ENCODE data around the gene CCDC88C. TPM values are rescaled to one million over a fixed set of nuclear protein-coding genes. Genes with fewer than 3 reads are reported as not detected.

The CCDC88C gene
- total RNA-seq, 1 donor = 77.3 TPM

DNA sequence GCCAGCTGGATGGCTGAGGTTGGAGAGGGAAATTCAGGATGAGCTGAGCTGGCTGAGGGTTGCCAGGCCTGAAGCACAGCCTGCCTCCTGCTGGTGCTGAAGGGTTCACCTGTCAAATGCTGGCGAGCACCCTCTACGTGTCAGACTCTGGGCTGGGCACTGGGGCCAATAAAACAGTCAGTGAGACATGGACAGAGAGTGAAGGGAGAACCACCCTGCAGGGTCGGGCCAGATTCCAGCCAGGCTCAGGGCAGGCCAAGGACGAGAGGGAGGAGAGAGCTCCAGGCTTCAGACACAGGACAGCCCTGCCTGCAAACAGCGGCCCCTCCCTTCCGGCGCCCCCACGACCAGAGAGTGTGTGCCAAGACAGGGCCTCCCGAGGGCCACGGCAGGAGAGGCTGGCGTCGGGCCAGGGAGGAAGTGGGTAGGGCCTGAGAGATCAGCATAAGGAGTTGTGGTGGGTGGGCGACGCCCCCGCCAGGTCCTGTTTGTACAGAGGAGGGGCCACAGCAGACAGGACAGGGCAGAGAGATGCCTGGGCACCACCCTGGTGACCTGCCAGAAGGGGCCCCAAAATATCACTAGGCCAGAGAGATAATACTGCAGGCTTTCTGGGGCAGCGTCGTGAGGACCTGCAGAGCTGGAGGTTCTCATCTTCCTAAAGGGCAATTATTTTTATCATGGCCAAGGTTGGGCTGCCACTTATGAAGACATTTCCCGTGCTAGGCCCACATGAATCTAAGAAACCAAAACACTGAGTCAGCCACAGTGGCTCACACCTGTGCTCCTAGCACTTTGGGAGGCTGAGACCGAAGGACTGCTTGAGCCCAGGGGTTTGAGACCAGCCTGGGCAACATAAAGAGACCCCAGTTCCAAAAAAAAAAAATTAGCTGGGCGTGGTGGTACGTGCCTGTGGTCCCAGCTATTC, 100.0 kb downstream of the CCDC88C start:
- peak; percentile 30 to 88 (median 70) for DNase-seq (ENCODE audit: low read depth in 2 of 3, low spot score in 2 of 3)

DNA sequence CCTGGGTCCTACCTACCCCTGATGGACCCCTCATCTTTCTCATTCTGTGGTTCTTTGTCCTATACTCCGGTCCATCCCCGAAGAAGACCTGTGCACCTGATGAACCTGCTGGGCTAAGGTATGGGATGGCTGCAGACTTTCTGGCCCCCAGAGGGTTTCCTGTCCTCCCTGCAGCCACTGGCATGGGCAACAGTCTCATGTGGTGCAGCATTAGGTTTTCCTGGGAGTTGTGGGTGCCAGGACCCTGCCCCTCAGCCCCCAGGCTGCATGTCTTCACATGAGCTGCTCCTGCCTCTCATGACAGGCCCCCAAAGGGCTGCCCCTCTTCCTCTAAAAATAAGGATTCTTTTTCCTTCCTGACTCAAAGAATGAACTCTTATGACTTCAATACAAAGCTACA, 100.9 kb downstream of the CCDC88C start:
- no peak for DNase-seq (ENCODE audit: low read depth in 2 of 3, low spot score in 2 of 3)

DNA sequence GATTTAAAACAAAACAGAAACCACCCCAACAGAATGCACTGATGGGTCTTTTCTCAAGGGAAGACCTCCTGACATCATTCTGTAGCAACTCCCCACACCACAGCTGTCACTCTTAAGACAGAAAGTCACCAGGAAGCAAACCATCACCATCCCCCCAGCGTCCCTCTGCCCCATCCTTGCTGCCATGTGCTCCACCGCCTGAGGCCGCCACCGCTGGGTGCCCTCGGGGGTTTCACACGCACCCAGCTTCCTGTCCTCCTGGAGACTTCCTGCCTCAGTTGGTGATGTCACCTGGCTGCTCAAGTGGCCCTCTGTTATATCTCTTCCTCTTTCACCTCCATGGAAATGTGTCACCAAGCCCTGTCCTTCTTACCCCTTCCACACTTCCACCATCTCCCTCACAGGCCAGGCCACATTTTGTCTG, 101.8 kb downstream of the CCDC88C start:
- peak; percentile 58 to 70 (median 67) for DNase-seq (ENCODE audit: low read depth in 2 of 3, low spot score in 2 of 3)

DNA sequence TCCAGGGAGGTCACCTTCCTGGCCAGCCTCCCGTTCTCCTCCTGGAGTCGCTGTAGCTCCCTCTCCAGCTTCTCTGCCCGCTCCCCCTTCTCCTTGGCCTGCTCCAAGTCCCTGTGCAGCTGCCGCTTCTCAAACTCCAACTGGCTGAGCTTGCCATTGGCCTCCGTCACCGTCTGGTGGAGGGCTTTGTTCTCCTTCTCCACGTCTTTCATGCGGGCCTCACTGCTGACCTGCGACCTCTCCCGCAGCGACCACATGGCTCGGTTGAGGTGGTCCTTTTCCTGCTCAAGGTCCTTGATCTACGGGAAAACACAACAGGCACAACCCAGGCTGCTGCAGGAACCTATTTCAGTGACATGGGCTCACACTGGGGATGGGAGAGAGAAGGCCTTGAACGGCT, 103.8 kb downstream of the CCDC88C start:
- no peak for DNase-seq (ENCODE audit: low read depth in 2 of 3, low spot score in 2 of 3)

DNA sequence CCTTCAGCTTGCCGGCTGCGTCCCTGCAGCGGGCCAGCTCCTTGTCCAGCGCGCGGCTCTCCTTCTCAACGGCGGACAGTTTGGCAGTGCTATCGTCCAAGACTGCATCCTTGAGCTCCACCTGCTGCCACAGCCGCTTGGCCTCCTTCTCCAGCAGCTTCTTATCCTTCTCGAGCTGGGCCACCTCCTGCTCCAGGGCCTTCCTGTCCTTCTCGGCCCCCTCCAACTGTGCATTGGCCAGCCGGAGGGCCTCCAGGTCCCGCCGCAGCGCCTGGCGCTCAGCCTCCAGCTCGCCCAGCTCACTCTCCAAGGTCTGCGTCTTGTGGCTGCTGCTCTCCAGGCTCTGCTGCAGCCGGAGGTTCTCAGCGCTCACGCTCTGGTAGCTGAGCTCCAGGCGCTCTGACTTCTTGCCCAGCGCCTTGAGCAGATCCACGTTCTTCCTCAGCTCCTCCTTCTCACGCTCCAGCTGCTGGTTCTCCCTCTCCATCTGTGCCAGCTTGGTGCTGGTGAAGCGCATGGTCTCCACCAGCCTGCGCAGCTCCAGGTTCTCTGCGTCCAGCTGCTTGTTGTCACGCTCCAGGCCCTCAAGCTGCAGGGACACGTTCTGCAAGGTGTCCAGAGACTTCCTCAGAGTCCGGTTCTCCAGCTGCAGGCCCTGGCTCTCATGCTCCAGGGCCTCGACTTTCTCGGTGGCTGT, 104.3 kb downstream of the CCDC88C start:
- no peak for DNase-seq (ENCODE audit: low read depth in 2 of 3, low spot score in 2 of 3)

DNA sequence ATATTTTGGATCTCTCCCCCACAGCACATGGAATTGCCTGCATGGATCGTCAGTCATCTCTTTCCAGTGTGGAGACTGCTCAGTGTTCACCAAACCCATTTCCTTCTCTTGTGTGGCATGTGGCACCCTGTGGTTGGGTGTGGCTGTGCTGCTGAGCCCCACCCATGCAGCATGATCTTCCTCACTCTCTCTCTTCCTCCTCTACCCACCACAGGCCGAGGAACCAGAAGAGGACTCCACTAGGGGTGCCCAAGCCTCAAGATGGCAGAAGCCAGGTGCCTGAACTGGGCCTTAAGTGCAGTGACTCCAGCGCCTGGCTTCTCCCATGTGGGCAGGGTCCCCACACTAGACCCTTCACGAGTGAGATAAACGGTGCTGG, 106.3 kb downstream of the CCDC88C start:
- DNase-seq (ENCODE audit: low read depth in 2 of 3, low spot score in 2 of 3) = no peak

DNA sequence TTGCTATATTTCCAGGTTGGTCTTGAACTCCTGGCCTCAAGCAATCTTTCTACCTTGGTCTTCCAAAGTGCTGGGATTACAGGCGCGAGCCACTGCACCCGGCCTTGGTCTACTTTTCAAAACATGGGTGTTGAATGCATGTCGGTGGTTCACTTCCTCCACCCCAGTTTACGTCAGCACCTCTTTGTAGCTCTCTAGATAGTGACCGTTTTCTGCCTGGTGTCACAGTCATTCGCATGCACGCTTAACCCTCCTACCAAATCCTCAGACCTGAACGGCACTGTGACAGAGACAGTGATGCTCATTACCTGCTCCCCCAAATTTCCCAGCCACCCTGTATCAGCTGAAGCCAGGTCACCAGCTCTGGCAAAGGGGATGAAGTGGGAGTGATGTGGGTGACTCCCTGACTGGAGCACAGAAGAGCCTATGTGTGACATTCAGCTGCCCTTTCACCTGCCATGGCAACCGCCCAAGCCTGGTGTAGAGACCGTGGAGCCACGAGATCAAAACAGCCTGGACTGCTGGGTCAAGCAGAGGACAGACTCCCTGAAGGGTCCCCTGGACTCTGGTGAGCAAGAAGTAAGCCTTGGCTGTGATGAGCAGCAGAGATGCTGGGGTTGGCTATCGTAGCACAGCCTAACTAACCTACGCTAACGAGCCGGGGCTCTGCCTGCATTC, 106.9 kb downstream of the CCDC88C start:
- DNase-seq (ENCODE audit: low read depth in 2 of 3, low spot score in 2 of 3) = no peak

DNA sequence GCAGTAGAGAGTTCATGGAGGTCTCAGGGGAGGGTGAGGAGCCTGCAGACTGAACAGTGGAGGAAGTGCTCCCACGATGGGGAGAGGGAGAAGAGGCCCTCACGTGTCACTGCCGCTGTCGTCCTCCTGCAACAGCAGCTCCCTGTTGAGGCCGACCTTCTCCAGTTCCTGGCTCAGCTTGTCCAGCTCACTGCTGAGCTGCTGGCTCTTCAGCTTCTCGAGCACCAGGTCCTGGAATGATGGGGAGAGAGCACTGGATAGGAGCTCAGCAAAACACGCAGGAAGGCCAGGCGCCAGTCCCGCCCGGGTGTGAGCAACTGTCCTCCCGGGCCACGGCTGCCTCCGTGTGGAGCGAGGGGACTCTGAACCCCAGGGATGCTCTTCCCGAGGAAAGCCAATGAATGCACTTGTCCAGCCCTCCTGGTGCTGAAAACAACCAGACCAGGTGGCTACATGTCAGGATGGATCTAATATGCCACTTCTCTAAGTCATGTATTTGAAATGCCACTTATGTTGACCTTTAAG, 107.8 kb downstream of the CCDC88C start:
- no peak for DNase-seq (ENCODE audit: low read depth in 2 of 3, low spot score in 2 of 3)

DNA sequence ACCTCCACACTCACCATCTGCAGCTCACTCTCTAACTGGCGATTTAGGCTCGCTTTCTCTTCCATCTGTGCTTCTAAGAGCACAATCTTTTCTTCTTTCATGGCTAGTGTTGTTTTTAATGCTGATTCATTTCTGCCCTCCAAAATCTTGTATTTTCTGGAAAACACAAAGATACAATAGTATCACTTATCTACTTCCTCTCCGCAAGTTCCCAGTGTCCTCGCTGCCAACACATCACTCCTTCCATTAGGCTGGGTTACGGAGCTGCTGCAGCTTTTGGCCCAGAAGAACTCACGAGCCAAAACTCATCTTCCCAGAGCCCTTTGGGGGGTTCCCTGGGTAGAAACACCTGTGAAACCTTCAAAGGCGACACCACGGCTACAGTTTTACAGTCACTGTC, 109.3 kb downstream of the CCDC88C start:
- no peak for DNase-seq (ENCODE audit: low read depth in 2 of 3, low spot score in 2 of 3)

DNA sequence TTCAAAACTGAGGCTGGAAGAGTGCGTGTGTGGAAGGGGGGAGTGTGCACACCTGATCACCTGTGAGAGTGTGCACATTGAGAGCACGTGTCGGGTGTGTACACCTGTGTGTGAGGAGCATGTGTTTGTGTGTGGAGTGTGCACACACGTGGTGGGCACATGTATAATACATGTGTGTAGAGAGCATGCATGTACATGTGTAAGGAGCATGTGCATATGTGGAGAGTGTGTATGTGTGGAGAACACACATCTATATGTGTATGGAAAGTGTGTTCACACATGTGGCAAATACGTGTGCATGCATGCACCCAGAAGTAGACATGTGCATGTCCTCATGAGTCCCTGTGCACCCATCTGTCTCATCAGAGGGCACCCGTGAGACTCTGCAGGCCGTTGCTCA, 110.0 kb downstream of the CCDC88C start:
- no peak for DNase-seq (ENCODE audit: low read depth in 2 of 3, low spot score in 2 of 3)

DNA sequence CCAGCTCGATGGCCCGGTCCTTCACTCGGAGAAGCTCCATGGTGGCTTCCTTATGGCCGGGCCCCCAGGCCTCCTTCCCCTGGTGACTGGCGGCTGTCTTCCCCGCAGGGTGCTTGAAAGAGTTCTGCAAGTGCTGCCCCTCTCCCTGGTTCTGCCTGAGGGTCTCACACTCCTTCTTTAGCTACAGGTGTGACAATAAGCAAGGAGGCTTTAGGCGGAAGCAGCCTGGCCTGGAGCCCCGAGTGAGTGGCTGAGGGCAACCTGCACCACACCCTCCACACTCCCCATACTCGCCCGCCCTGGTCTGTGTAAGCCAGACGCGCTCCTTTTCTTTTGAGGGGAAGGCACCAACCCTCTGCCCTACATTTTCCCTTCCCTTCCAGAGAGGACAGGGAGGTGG, 110.6 kb downstream of the CCDC88C start:
- DNase-seq (ENCODE audit: low read depth in 2 of 3, low spot score in 2 of 3) = no peak

DNA sequence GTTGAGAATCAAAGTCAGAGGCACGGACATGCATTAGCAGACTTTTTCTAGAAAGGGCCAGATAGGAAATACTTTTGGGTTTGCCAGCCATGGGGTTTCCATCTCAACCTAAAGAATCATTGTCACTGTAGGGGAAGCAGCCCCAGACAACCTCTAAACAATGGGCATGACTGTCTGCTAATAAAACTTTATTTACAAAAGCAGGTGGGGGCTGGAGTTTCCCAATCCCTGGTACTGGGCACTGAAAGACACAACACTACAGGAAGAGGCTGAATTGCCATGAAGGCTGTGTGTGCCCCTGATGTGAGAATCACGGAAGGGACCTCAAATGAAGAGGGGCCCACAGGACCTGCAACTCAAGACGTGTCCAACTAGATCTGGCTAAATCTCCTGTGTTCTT, 111.1 kb downstream of the CCDC88C start:
- no peak for DNase-seq (ENCODE audit: low read depth in 2 of 3, low spot score in 2 of 3)

DNA sequence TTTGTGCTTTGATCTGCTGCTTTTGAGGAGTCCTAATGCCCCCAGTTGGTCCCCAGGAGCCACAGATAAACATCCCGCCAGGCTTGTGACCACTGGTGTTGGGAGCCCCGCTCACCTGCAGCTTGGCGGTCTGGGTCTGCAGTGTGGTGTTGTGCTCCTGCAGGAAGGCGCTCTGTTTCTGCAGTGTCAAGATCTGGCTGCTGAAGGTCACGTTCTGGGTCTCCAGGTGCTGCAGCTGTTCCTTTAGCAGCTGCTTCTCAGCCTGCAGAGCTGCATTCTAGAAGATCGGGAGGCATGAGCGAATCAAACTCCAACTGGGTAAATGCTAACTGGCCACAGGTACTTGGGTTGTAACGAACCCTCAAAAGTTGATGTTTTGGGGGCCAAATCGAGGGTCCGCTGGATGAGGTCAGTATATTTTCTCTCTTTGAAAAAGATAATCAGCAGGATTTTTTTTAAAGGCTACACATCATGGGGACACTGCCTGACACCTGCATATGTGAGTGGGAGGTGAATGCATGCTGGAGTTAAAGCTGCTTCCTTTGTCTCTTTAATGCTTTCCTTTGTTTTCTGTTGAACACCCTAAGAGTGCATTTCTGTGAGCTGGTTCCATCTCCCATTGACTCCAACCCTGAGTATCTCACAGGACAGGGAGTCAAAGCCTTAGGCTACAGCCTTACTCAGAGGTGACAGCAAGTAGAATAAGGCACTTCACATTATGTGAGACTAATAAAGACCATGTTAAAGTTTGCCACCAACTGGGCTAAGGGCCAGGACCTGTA, 111.8 kb downstream of the CCDC88C start:
- no peak for DNase-seq (ENCODE audit: low read depth in 2 of 3, low spot score in 2 of 3)

DNA sequence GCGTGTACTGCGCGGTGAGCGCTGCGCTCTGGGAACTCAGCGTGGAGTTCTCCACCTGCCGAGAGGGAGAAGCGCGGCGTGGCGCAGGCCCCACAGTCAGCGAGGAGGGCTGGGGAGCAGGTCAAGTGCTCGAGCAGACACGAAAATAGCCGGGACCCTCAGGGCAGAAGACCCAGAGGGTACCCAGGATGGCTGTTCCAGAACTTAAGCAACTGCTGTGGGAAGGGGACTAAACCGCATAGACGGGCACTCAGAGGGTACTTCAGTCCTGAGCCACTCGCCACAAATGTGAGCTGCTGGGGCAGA, 113.7 kb downstream of the CCDC88C start:
- no peak for DNase-seq (ENCODE audit: low read depth in 2 of 3, low spot score in 2 of 3)

DNA sequence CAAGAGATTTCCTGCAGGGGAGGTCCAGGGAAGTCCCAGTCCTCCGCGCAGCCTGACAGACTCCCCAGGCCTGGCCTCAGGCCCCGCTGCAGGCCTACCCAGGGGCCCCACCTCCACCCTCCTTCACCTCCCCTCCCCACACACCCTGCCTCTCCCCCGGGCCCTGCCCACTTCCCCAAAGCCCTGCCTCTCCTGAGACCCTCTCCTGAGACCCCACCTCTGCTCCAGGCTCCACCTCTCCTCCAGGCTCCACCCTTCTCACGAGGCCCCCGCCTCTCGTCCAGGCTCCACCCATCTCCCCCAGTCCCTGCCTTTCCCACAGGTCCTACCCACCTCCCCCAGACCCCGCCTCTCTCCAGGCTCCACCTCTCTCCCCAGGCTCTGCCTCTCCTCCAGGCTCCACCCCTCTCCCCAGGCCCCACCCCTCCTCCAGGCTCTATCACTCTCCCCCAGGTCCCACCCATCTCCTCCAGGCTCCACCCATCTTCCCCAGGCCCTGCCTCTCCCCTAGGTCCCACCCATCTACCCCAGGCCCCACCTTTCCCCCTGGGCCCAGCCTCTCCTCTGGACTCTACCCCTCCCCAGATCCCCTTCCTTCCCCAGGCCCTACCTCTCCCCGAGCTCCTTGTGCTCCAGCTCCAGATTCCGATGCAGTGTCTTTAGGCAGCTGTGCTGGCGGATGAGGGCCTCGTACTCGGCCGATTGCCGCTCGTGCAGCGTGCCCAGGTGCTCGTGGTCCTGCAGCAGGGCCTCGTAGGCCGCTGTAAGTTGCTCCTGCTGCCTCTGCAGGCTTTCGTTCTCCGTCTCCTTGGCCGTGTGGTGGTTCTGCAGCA, 114.3 kb downstream of the CCDC88C start:
- peak in 2 of 3 donors; percentile 73 to 76 for DNase-seq (ENCODE audit: low read depth in 2 of 3, low spot score in 2 of 3)

DNA sequence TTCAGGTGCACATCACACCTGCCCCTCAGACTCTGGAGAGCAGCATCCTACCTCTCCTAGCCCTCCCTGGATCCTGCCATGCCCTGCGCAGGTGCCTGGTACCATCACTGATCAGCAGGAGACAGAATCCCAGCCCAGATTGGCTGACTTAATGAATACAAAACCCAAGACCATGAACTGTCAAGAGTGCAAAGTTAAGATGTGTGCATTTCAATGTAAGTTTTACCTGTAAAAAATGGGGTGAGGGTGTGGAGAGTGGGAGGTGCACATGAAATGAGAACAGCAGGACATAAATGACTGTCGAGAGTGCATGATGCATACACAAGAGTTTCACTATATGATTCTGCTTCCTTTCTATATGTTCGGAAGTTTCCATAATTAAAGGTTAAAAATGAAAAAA, 115.2 kb downstream of the CCDC88C start:
- no peak for DNase-seq (ENCODE audit: low read depth in 2 of 3, low spot score in 2 of 3)

DNA sequence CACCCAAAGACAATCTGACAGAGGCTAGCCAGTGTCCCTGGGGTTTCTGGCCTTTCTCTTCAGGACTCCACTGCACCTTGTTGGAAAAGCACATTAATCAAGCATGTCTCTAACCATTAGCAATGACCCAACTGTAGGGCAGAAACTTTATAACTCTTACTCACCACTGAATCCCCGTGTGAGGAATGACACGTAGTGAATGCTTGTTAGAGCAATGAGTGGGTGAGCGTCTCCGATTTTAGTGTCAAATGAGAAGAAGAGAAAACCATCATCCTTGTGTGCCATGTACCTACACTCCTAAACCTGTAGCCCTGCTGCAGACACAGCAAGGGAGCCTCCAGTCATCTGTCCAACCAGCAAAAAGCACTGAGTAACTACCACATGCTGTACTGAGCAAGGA, 116.7 kb downstream of the CCDC88C start:
- no peak for DNase-seq (ENCODE audit: low read depth in 2 of 3, low spot score in 2 of 3)

DNA sequence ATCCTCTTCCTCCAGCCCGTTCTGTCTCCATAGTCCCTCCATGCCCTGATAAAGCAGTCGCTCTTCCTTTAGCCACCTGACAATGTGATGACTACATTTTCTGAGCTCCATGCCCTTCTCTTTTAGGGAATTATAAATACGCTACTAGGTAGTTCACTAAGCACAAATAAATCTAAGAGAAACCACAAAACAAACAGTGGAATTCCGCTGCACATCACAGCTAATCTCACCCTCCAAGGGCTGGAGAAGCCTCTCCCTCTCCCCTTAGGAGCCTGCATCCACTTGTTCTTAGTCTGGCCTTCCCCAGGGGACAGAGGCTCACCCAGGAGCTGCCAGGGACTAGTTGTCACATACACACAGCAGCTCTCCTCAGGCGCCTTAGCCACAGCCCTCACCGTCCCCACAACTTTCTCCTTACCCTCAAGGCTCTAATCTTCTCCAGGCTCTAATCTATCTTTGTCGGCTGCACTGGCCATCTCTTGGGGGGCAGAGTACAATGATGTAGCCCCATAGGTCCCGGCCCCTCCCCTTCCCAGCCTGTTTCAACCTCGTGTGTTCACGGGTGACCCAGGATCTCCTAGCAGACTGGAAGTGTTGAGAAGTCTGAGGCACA, 117.2 kb downstream of the CCDC88C start:
- DNase-seq (ENCODE audit: low read depth in 2 of 3, low spot score in 2 of 3) = no peak

Data from hematopoietic multipotent progenitor cell (in vitro differentiated cells).